ENCODE results near the gene SLC1A3. TPM values are rescaled to one million over a fixed set of nuclear protein-coding genes. Genes with fewer than 3 reads are reported as not detected.

SLC1A3 gene
- total and polyA plus RNA-seq, 2 of the 4 experiments (the other 2 are of a cell fraction): 0.27 to 1.3 TPM

DNA sequence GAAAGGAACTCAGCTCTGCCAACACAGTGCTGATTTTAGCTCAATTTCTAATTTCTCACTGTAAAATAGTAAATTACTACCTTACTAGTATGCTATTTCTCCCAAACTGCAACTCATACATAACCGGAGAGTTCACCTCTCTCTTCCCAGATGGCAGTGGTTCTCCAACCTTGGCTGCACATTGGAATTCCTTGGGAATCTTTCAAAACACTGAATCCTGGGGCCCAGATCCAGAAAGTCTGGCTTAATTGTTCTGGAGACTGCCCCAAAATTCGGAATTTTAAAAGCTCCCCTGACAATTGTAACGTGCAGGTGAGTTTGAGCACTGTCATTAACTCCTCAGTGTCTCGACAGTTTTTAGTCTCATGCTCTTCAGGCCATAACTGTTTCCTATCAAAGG lies 100.3 kb downstream of the SLC1A3 start:
- H2AK5ac ChIP-seq (ENCODE audit: low read depth, low read length): no peak overlapping the region
- no peak overlapping the region for H3K23ac ChIP-seq (ENCODE audit: low read depth, low read length)
- H3K18ac ChIP-seq (ENCODE audit: low read depth, low read length): no peak overlapping the region
- no peak overlapping the region for H3K4me3 ChIP-seq (ENCODE audit: insufficient read depth, low read depth, low read length)
- WGBS, 2 experiments (ENCODE audit: extremely low coverage in 2 of 2, insufficient read length in 1 of 2): 0% methylated on average over 1 of the region's 4 CpGs; no CpG with 5 or more reads in 1 of the 2 experiments
- H3K36me3 ChIP-seq (ENCODE audit: control insufficient read depth, insufficient read depth, low read length): no peaks in the 10 kb centered on the region
- CTCF ChIA-PET: no interaction called here
- H3K9me3 ChIP-seq (ENCODE audit: control insufficient read depth, insufficient read depth, low read length): no peaks in the 10 kb centered on the region
- H3K27ac ChIP-seq (ENCODE audit: insufficient read depth, low read length): no peak overlapping the region
- H3K14ac ChIP-seq (replicated peaks; ENCODE audit: low read depth, low read length): no peak overlapping the region
- dilution Hi-C loops (cut with HindIII; ENCODE audit: low sequenced_read_pairs, unreplicated experiment) (no loop called here), intact Hi-C loops (cut with micrococcal nuclease) (no loop called here), in situ Hi-C loops (cut with MboI; ENCODE audit: low sequenced_read_pairs) (no loop called here)
- H3K9me1 ChIP-seq (ENCODE audit: insufficient read depth, low read length): no peaks in the 10 kb centered on the region
- no peak overlapping the region for H3K56ac ChIP-seq (ENCODE audit: extremely low read depth, insufficient read depth, low read length)
- no peak overlapping the region for H2AK9ac ChIP-seq (replicated peaks; ENCODE audit: low read depth, low read length, poor library complexity)
- no peak overlapping the region for H2BK20ac ChIP-seq (ENCODE audit: low read depth, low read length)
- no peak overlapping the region for H2BK120ac ChIP-seq (ENCODE audit: low read depth, low read length)
- TF ChIP-seq CEBPB (IDR thresholded peaks at IDR 0.05; ENCODE audit: low read depth, low read length): no peak
- TF ChIP-seq, protein P1, sequence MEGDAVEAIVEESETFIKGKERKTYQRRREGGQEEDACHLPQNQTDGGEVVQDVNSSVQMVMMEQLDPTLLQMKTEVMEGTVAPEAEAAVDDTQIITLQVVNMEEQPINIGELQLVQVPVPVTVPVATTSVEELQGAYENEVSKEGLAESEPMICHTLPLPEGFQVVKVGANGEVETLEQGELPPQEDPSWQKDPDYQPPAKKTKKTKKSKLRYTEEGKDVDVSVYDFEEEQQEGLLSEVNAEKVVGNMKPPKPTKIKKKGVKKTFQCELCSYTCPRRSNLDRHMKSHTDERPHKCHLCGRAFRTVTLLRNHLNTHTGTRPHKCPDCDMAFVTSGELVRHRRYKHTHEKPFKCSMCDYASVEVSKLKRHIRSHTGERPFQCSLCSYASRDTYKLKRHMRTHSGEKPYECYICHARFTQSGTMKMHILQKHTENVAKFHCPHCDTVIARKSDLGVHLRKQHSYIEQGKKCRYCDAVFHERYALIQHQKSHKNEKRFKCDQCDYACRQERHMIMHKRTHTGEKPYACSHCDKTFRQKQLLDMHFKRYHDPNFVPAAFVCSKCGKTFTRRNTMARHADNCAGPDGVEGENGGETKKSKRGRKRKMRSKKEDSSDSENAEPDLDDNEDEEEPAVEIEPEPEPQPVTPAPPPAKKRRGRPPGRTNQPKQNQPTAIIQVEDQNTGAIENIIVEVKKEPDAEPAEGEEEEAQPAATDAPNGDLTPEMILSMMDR (conservative IDR thresholded peaks at IDR 0.05; ENCODE audit: low read depth, low read length): no peak
- no peak for TF ChIP-seq NFE2L2 (IDR thresholded peaks at IDR 0.05; ENCODE audit: low read depth, low read length)
- no peak for TF ChIP-seq MAFK (IDR thresholded peaks at IDR 0.05; ENCODE audit: low read depth, low read length)
- TF ChIP-seq FOS (IDR thresholded peaks at IDR 0.05; ENCODE audit: low read depth, low read length): no peak
- TF ChIP-seq, protein P2, sequence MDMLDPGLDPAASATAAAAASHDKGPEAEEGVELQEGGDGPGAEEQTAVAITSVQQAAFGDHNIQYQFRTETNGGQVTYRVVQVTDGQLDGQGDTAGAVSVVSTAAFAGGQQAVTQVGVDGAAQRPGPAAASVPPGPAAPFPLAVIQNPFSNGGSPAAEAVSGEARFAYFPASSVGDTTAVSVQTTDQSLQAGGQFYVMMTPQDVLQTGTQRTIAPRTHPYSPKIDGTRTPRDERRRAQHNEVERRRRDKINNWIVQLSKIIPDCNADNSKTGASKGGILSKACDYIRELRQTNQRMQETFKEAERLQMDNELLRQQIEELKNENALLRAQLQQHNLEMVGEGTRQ (IDR thresholded peaks at IDR 0.05; ENCODE audit: low read depth, low read length): no peak
- no peak for TF ChIP-seq CHD1 (IDR thresholded peaks at IDR 0.05; ENCODE audit: low read depth, low read length)
- TF ChIP-seq POLR2A (IDR thresholded peaks at IDR 0.05; ENCODE audit: low read depth, low read length): no peak
- TF ChIP-seq BHLHE40 (IDR thresholded peaks at IDR 0.05; ENCODE audit: low read depth, low read length): no peak
- no peak for TF ChIP-seq RCOR1 (IDR thresholded peaks at IDR 0.05; ENCODE audit: insufficient replicate concordance, low read length)
- TF ChIP-seq, protein P3, sequence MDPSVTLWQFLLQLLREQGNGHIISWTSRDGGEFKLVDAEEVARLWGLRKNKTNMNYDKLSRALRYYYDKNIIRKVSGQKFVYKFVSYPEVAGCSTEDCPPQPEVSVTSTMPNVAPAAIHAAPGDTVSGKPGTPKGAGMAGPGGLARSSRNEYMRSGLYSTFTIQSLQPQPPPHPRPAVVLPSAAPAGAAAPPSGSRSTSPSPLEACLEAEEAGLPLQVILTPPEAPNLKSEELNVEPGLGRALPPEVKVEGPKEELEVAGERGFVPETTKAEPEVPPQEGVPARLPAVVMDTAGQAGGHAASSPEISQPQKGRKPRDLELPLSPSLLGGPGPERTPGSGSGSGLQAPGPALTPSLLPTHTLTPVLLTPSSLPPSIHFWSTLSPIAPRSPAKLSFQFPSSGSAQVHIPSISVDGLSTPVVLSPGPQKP (IDR thresholded peaks at IDR 0.05; ENCODE audit: borderline replicate concordance, low read depth, low read length): no peak
- no peak for TF ChIP-seq RAD21 (IDR thresholded peaks at IDR 0.05; ENCODE audit: low read length)
- TF ChIP-seq SMC3 (IDR thresholded peaks at IDR 0.05; ENCODE audit: low read depth, low read length): no peak
- no peak for TF ChIP-seq RFX5 (IDR thresholded peaks at IDR 0.05; ENCODE audit: low read depth, low read length)
- no peaks in the 10 kb centered on the region for H3K4me1 ChIP-seq (ENCODE audit: control insufficient read depth, insufficient read depth, low read length)
- ATAC-seq (ENCODE audit: low read depth): no peak
- H2AFZ ChIP-seq (replicated peaks; ENCODE audit: low read length, poor library complexity): no peak overlapping the region
- peaks cover 21% of the 10 kb centered on the region for H3K27me3 ChIP-seq (ENCODE audit: control insufficient read depth, insufficient read depth, low read length)
- no peak overlapping the region for H3K4ac ChIP-seq (ENCODE audit: low read depth, low read length)
- H2BK5ac ChIP-seq (ENCODE audit: low read depth, low read length, poor library complexity, severe bottlenecking): no peak overlapping the region
- H3K79me1 ChIP-seq (ENCODE audit: low read depth in 1 of 2, low read length in 2 of 2): no peaks in the 10 kb centered on the region
- POLR2A ChIA-PET (ENCODE audit: unreplicated experiment): no interaction called here
- H4K20me1 ChIP-seq (ENCODE audit: insufficient read depth, low read length): no peaks in the 10 kb centered on the region
- H4K91ac ChIP-seq (ENCODE audit: insufficient read depth, low read depth, low read length): no peak overlapping the region
- H3K4me2 ChIP-seq (ENCODE audit: low read depth, low read length): no peak overlapping the region
- H2BK15ac ChIP-seq (ENCODE audit: low read depth, low read length): no peak overlapping the region
- no peak overlapping the region for H4K5ac ChIP-seq (ENCODE audit: low read depth, low read length)
- no peak for DNase-seq
- no TSS peak for BruUV-seq (replicated peaks)
- no peak overlapping the region for H3K9ac ChIP-seq (ENCODE audit: low read depth, low read length)
- H4K8ac ChIP-seq (ENCODE audit: low read depth in 2 of 2, low read length in 2 of 2): no peak overlapping the region
